HCT116 (cell line): ENCODE measurements around the gene GFI1B. TPM values are rescaled to one million over a fixed set of nuclear protein-coding genes. Genes with fewer than 3 reads are reported as not detected.

Experiments used
- ATAC-seq: fragments of 200-7000 bp; cut with Tn5 transposase; 2 replicates; pipeline ENCODE4 v1.9.1; 2020; ENCODE audit warnings: mild to moderate bottlenecking, moderate library complexity
- BruUV-seq: library from RNA; stranded (reverse); fragments of 400-500 nt; replicated peaks from 2 replicates; lab custom pipeline; 2021; lab: Mats Ljungman, UMichigan
- CTCF ChIA-PET: fragments of 300-600 bp; sonication (Branson Sonifier 250); formaldehyde crosslinking; loops from one replicate; lab custom pipeline; 2021; ENCODE audit warnings: antibody characterized with exemption; lab: Charles Lee
- POLR2A ChIA-PET: fragments of 300-600, 350-600 bp; sonication (Branson Sonifier 250); formaldehyde crosslinking; loops from one replicate; lab custom pipeline; 2021; ENCODE audit warnings: antibody characterized with exemption; lab: Charles Lee
- RAD21 ChIA-PET, 2 experiments: fragments of 300-600 bp; sonication (Branson Sonifier 250); formaldehyde crosslinking; loops; one replicate each; lab custom pipeline; 2023; ENCODE audit warnings: low total read pairs in 2 of 2; ENCODE audit not compliant: uncharacterized antibody in 2 of 2, unreplicated experiment in 2 of 2, low non-redundant PET in 1 of 2; lab: Charles Lee
- DNase-seq: peaks from one replicate; pipeline ENCODE4 v3.0.0-alpha.2; 2010; ENCODE audit warnings: low read depth, low spot score
- H2AFZ ChIP-seq: fragments of 200-600 bp; shearing (Covaris generic), sonication (generic); 2 replicates; pipeline ENCODE4 v1.6.1; 2017; ENCODE audit warnings: low read depth, mixed run types, mixed read lengths, antibody characterized with exemption, low read length; ENCODE audit not compliant: poor library complexity, severe bottlenecking
- H3K27ac ChIP-seq: 2 replicates; pipeline ENCODE4 v1.5.1; 2012; ENCODE audit warnings: low read depth, low read length
- H3K27me3 ChIP-seq: fragments of 200-600 bp; sonication (generic); 2 replicates; pipeline ENCODE4 v1.6.1; 2016; ENCODE audit warnings: mixed run types, low read length, mixed read lengths; ENCODE audit not compliant: insufficient read depth
- H3K36me3 ChIP-seq, 2 experiments: fragments of 200-500 bp in 1 of 2; fragments of 200-600 bp in 1 of 2; sonication (Bioruptor generic) in 1 of 2; sonication (generic) in 1 of 2; 2 replicates each; pipeline versions ENCODE4 v1.5.1 to v1.6.1; 2014 to 2016; ENCODE audit warnings: low read length in 2 of 2, inconsistent platforms in 1 of 2, mixed read lengths in 1 of 2, mixed run types in 1 of 2; ENCODE audit not compliant: insufficient read depth in 2 of 2, control insufficient read depth in 1 of 2
- H3K4me1 ChIP-seq, 2 experiments: fragments of 200-600 bp in 1 of 2; sonication (generic) in 1 of 2; 2 replicates each; pipeline versions ENCODE4 v1.5.1 to v1.6.1; 2012 to 2017; ENCODE audit warnings: low read length in 2 of 2, inconsistent platforms in 1 of 2, mild to moderate bottlenecking in 1 of 2, mixed read lengths in 1 of 2, mixed run types in 1 of 2, moderate library complexity in 1 of 2; ENCODE audit not compliant: insufficient read depth in 2 of 2, control insufficient read depth in 1 of 2
- H3K4me2 ChIP-seq: fragments of 200-600 bp; sonication (generic); 2 replicates; pipeline ENCODE4 v1.6.1; 2017; ENCODE audit warnings: mixed run types, low read length, mixed read lengths
- H3K4me3 ChIP-seq, 2 experiments: fragments of 200-600 bp in 1 of 2; sonication (generic) in 1 of 2; replicated peaks in 1 of 2; 2 replicates each; pipeline ENCODE4 v1.5.1; 2011 to 2016; ENCODE audit warnings: low read length in 2 of 2, control low read depth in 1 of 2, low read depth in 1 of 2, mild to moderate bottlenecking in 1 of 2, mixed read lengths in 1 of 2, mixed run types in 1 of 2
- H3K79me2 ChIP-seq: fragments of 200-600 bp; sonication (generic); 2 replicates; pipeline ENCODE4 v1.6.1; 2017; ENCODE audit warnings: mild to moderate bottlenecking, mixed run types, low read length, moderate library complexity, mixed read lengths; ENCODE audit not compliant: insufficient read depth
- H3K9ac ChIP-seq: fragments of 200-600 bp; sonication (generic); 2 replicates; pipeline ENCODE4 v1.6.1; 2016; ENCODE audit warnings: low read length, mixed read lengths
- H3K9me2 ChIP-seq: fragments of 200-600 bp; sonication (generic), shearing (Covaris generic); 2 replicates; pipeline ENCODE4 v1.6.1; 2017; ENCODE audit warnings: mixed run types, mild to moderate bottlenecking, moderate library complexity; ENCODE audit not compliant: insufficient read depth
- H3K9me3 ChIP-seq, 2 experiments: fragments of 200-500 bp in 1 of 2; fragments of 200-600 bp in 1 of 2; sonication (Bioruptor generic) in 1 of 2; sonication (generic) in 1 of 2; 2 replicates each; pipeline ENCODE4 v1.6.1; 2014 to 2017; ENCODE audit warnings: low read length in 2 of 2, mixed read lengths in 2 of 2, inconsistent platforms in 1 of 2, low read depth in 1 of 2, mild to moderate bottlenecking in 1 of 2, mixed run types in 1 of 2, moderate library complexity in 1 of 2; ENCODE audit not compliant: control insufficient read depth in 1 of 2, insufficient read depth in 1 of 2
- H4K20me1 ChIP-seq: fragments of 200-600 bp; sonication (generic), shearing (Covaris generic); 2 replicates; pipeline ENCODE4 v1.6.1; 2017; ENCODE audit warnings: mixed run types, mild to moderate bottlenecking, moderate library complexity; ENCODE audit not compliant: insufficient read depth
- CBX3 ChIP-seq: IDR thresholded peaks from 2 replicates; pipeline ENCODE4 v1.6.1; 2012; ENCODE audit warnings: low read depth
- CEBPB ChIP-seq: IDR thresholded peaks from 2 replicates; pipeline ENCODE4 v1.6.1; 2012; ENCODE audit warnings: low read depth
- EGR1 ChIP-seq: IDR thresholded peaks from 2 replicates; pipeline ENCODE4 v1.6.1; 2012; ENCODE audit warnings: low read depth
- ELF1 ChIP-seq: IDR thresholded peaks from 2 replicates; pipeline ENCODE4 v1.6.1; 2012; ENCODE audit warnings: low read depth, borderline replicate concordance
- JUND ChIP-seq: IDR thresholded peaks from 2 replicates; pipeline ENCODE4 v1.6.1; 2012
- POLR2A ChIP-seq: IDR thresholded peaks from 2 replicates; pipeline ENCODE4 v1.7.0; 2011; ENCODE audit warnings: borderline replicate concordance; ENCODE audit not compliant: insufficient read depth, insufficient read length; ENCODE audit errors: extremely low read depth
- RAD21 ChIP-seq: IDR thresholded peaks from 2 replicates; pipeline ENCODE4 v1.6.1; 2012; ENCODE audit warnings: low read depth, mild to moderate bottlenecking
- REST ChIP-seq: IDR thresholded peaks from 2 replicates; pipeline ENCODE4 v1.6.1; 2012; ENCODE audit warnings: low read depth
- SIN3A ChIP-seq: IDR thresholded peaks from 2 replicates; pipeline ENCODE4 v1.6.1; 2012; ENCODE audit warnings: low read depth
- TCF7L2 ChIP-seq: IDR thresholded peaks from 2 replicates; pipeline ENCODE4 v1.7.0; 2011; ENCODE audit warnings: borderline replicate concordance, inconsistent platforms; ENCODE audit not compliant: insufficient read depth, insufficient read length; ENCODE audit errors: extremely low read depth
- YY1 ChIP-seq: IDR thresholded peaks from 2 replicates; pipeline ENCODE4 v1.6.1; 2011; ENCODE audit warnings: low read length, low read depth, moderate library complexity, mild to moderate bottlenecking; ENCODE audit not compliant: insufficient replicate concordance; ENCODE audit errors: extremely low read depth
- ZBTB33 ChIP-seq: IDR thresholded peaks from 2 replicates; pipeline ENCODE4 v1.6.1; 2011; ENCODE audit warnings: mild to moderate bottlenecking, low read length, moderate library complexity; ENCODE audit not compliant: insufficient replicate concordance; ENCODE audit errors: extremely low read depth
- ZFX ChIP-seq: fragments of 450-650 bp; IDR thresholded peaks from 2 replicates; pipeline ENCODE4 v1.6.1; 2017
- ZNF274 ChIP-seq: fragments of 200-500 bp; sonication (Bioruptor generic); IDR thresholded peaks from 2 replicates; pipeline ENCODE4 v1.6.1; 2014; ENCODE audit warnings: mild to moderate bottlenecking, low read depth, low read length, inconsistent platforms
- intact Hi-C: fragments of 100-400 bp; cut with micrococcal nuclease; formaldehyde crosslinking; loops from 2 replicates; pipeline ENCODE4 v1.10.0; 2022
- total RNA-seq: library from RNA; stranded (reverse); gene quantifications from one replicate; pipeline ENCODE4 v1.2.1, GENCODE V29; 2021; ENCODE audit not compliant: unreplicated experiment

The GFI1B gene
- total RNA-seq, 1 experiment from 2014 or later: 0.20 TPM

GRCh38 chr9:132970324-132971062 lies 8.0 kb upstream of the GFI1B start:
- CTCF ChIA-PET: no interaction called here

More at GRCh38 chr9:132970324-132971062, 8.0 kb upstream of the GFI1B start:
- Histone ChIP-seq H3K79me2 (no peaks in the 10 kb centered on the region), H3K27me3 (peaks cover 4% of the 10 kb centered on the region; the same call in 1 of the 2 replicates), H3K9me3 (no peaks in the 10 kb centered on the region), H4K20me1 (no peaks in the 10 kb centered on the region), H2AFZ (no peak overlapping the region), H3K4me1 (peaks cover 0 to 6% of the 10 kb centered on the region in 2 experiments; a peak in 1 of 4 replicates), H3K9ac (no peak overlapping the region), H3K36me3 (no peaks in the 10 kb centered on the region), H3K4me3 (no peak overlapping the region)
- DNase-seq: no peak
- intact Hi-C loops: loop anchor here (5.0 to 10.0 kb wide), 2 partner anchors 316 to 463 kb away; no protein-coding TSS in a partner anchor
- RAD21 ChIA-PET: no interaction called here
- ATAC-seq: no peak
- TF ChIP-seq YY1 (no peak), REST (no peak), POLR2A (no peak), RAD21 (no peak), JUND (no peak), SIN3A (no peak), TCF7L2 (no peak), EGR1 (no peak), ZBTB33 (no peak), CBX3 (no peak), ZNF274 (no peak), ZFX (no peak), ELF1 (no peak), CEBPB (no peak)
- TF ChIP-seq, all 23 proteins: peak for 0
- POLR2A ChIA-PET: no interaction called here
- Histone ChIP-seq H3K9me2 (no peaks in the 10 kb centered on the region), H3K4me2 (no peak overlapping the region), H3K27ac (no peak overlapping the region)
- BruUV-seq: no TSS peak
